Fibroblast of the conjunctiva (primary cell): ENCODE data around the gene ZFP3.
"Not testable (repeated sequence)": the region's sequence is repeated elsewhere in the genome, so short reads cannot be mapped to it uniquely, and the experiment has no call there.

ENCODE experiments used
- DNase-seq: peaks from one replicate; pipeline ENCODE4 v3.0.0-alpha.2; 2010; ENCODE audit warnings: low read depth

ZFP3 gene

GRCh38 chr17:5124896-5125295 is 46.6 kb downstream of the ZFP3 start:
- not testable (repeated sequence) for DNase-seq

- no peak for DNase-seq
Observed at GRCh38 chr17:5126719-5127488, 48.6 kb downstream of the ZFP3 start.

- no peak for DNase-seq
Observed at GRCh38 chr17:5127910-5128309, 49.6 kb downstream of the ZFP3 start.

GRCh38 chr17:5128387-5128786 is 50.1 kb downstream of the ZFP3 start:
- not testable (repeated sequence) for DNase-seq

GRCh38 chr17:5128905-5129535 is 50.8 kb downstream of the ZFP3 start:
- no peak for DNase-seq

- not testable (repeated sequence) for DNase-seq
Observed at GRCh38 chr17:5129770-5130169, 51.5 kb downstream of the ZFP3 start.

GRCh38 chr17:5130261-5130660 is 52.0 kb downstream of the ZFP3 start:
- not testable (repeated sequence) for DNase-seq

- DNase-seq: not testable (repeated sequence)
Observed at GRCh38 chr17:5130687-5131086, 52.4 kb downstream of the ZFP3 start.

GRCh38 chr17:5131146-5131715 is 53.0 kb downstream of the ZFP3 start:
- DNase-seq: no peak

GRCh38 chr17:5131799-5132502 is 53.7 kb downstream of the ZFP3 start:
- DNase-seq: not testable (repeated sequence)

- DNase-seq: not testable (repeated sequence)
Observed at GRCh38 chr17:5132503-5133225, 54.4 kb downstream of the ZFP3 start.

GRCh38 chr17:5133311-5133710 is 55.0 kb downstream of the ZFP3 start:
- DNase-seq: no peak

- DNase-seq: not testable (repeated sequence)
Observed at GRCh38 chr17:5133961-5134360, 55.7 kb downstream of the ZFP3 start.

- DNase-seq: not testable (repeated sequence)
Observed at GRCh38 chr17:5134571-5134970, 56.3 kb downstream of the ZFP3 start.

GRCh38 chr17:5135131-5135712 is 57.0 kb downstream of the ZFP3 start:
- DNase-seq: not testable (repeated sequence)

GRCh38 chr17:5135726-5136579 is 57.7 kb downstream of the ZFP3 start:
- no peak for DNase-seq

- not testable (repeated sequence) for DNase-seq
Observed at GRCh38 chr17:5136580-5137412, 58.5 kb downstream of the ZFP3 start.

GRCh38 chr17:5137511-5138197 is 59.4 kb downstream of the ZFP3 start:
- DNase-seq: not testable (repeated sequence)

GRCh38 chr17:5138198-5138544 is 59.9 kb downstream of the ZFP3 start:
- not testable (repeated sequence) for DNase-seq
